ENCODE results near the gene TFF3.

DNA sequence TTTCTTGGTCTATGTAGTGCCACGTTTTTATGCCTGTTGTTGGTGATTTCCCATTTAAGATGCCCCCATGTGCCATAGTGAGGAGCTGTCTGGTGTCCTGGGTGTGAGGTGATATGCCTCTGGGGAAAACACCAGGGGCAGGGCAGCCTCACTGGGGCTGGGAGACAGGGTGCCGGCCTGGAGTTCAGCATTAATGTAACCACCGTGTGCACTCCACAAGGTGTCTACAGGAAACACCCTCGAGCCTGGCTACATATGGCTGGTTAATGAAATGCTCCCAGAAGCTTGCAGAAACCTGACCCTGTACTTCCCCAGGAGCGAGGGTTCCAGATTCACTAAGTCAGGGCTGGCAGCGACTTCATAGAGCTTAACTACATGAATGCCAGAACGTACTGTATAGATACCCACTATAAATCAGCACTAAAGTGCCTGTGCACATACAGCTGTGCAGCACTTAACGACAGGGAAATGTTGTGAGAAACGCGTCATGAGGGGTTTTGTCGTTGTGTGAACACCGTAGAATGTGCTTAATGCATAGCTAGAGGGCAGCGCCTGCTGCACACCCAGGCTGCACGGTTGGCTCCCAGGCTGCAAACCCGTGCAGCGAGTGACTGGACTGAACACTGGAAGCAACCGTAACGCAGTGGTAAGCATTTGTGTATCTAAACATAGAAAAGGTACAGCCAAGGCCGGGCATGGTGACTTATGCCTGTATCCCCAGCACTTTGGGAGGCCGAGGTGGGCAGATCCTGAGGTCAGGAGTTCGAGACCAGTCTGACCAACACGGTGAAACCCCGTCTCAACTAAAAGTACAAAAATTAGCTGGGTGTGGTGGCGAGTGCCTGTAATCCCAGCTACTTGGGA, 25.2 kb upstream of the TFF3 start:
- TF ChIP-seq POLR2A (IDR thresholded peaks at IDR 0.05) (no peak), POLR2AphosphoS5 (IDR thresholded peaks at IDR 0.05; ENCODE audit: insufficient read depth in 1 of 2, low read depth in 1 of 2) (no peak)
- TF ChIP-seq, protein P1, sequence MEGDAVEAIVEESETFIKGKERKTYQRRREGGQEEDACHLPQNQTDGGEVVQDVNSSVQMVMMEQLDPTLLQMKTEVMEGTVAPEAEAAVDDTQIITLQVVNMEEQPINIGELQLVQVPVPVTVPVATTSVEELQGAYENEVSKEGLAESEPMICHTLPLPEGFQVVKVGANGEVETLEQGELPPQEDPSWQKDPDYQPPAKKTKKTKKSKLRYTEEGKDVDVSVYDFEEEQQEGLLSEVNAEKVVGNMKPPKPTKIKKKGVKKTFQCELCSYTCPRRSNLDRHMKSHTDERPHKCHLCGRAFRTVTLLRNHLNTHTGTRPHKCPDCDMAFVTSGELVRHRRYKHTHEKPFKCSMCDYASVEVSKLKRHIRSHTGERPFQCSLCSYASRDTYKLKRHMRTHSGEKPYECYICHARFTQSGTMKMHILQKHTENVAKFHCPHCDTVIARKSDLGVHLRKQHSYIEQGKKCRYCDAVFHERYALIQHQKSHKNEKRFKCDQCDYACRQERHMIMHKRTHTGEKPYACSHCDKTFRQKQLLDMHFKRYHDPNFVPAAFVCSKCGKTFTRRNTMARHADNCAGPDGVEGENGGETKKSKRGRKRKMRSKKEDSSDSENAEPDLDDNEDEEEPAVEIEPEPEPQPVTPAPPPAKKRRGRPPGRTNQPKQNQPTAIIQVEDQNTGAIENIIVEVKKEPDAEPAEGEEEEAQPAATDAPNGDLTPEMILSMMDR (IDR thresholded peaks at IDR 0.05) = no peak
